GF-D8 (cell line): Measurements from ENCODE around the gene BNC2.

Experiments
- DNase-seq: peaks from one replicate; lab custom pipeline; 2025; lab: John Stamatoyannopoulos, UW

BNC2 gene

GRCh38 chr9:16869882-16870595 lies 431 bp downstream of the BNC2 start:
- DNase-seq: no peak

GRCh38 chr9:16869131-16869881 lies 1.2 kb downstream of the BNC2 start:
- no peak for DNase-seq

- DNase-seq: no peak
These were observed 1.8 kb downstream of the BNC2 start for GRCh38 chr9:16868701-16869100.

GRCh38 chr9:16867576-16868311 lies 2.7 kb downstream of the BNC2 start:
- DNase-seq: no peak

GRCh38 chr9:16866587-16866986 lies 3.9 kb downstream of the BNC2 start:
- no peak for DNase-seq

GRCh38 chr9:16864649-16865434 lies 5.6 kb downstream of the BNC2 start:
- DNase-seq: no peak

GRCh38 chr9:16848179-16848578 lies 22.3 kb downstream of the BNC2 start:
- DNase-seq: no peak

GRCh38 chr9:16846986-16847385 lies 23.5 kb downstream of the BNC2 start:
- no peak for DNase-seq

GRCh38 chr9:16846367-16846766 lies 24.1 kb downstream of the BNC2 start:
- no peak for DNase-seq

GRCh38 chr9:16834817-16835216 lies 35.7 kb downstream of the BNC2 start:
- no peak for DNase-seq

- no peak for DNase-seq
These were observed 37.1 kb downstream of the BNC2 start for GRCh38 chr9:16833296-16833835.

GRCh38 chr9:16832101-16832500 lies 38.4 kb downstream of the BNC2 start:
- DNase-seq: no peak

- DNase-seq: no peak
These were observed 39.7 kb downstream of the BNC2 start for GRCh38 chr9:16830806-16831205.

- DNase-seq: no peak
These were observed 41.9 kb downstream of the BNC2 start for GRCh38 chr9:16828340-16829281.

GRCh38 chr9:16825971-16826625 lies 44.4 kb downstream of the BNC2 start:
- no peak for DNase-seq

GRCh38 chr9:16825331-16825725 lies 45.1 kb downstream of the BNC2 start:
- DNase-seq: no peak

- DNase-seq: no peak
These were observed 45.7 kb downstream of the BNC2 start for GRCh38 chr9:16824545-16825330.

- DNase-seq: no peak
These were observed 46.6 kb downstream of the BNC2 start for GRCh38 chr9:16823906-16824305.

GRCh38 chr9:16821344-16821743 lies 49.1 kb downstream of the BNC2 start:
- no peak for DNase-seq
